C4-2B (cell line): ENCODE results near the gene PPP3CB.

ENCODE experiments used
- ZFX ChIP-seq: fragments of 450-650 bp; IDR thresholded peaks from 2 replicates; pipeline ENCODE4 v1.6.1; 2017
- TF ChIP-seq, protein P1 (sequence below): fragments of 450-650 bp; conservative IDR thresholded peaks from 2 replicates; pipeline ENCODE4 v1.5.1; 2017; ENCODE audit warnings: mild to moderate bottlenecking

DNA sequence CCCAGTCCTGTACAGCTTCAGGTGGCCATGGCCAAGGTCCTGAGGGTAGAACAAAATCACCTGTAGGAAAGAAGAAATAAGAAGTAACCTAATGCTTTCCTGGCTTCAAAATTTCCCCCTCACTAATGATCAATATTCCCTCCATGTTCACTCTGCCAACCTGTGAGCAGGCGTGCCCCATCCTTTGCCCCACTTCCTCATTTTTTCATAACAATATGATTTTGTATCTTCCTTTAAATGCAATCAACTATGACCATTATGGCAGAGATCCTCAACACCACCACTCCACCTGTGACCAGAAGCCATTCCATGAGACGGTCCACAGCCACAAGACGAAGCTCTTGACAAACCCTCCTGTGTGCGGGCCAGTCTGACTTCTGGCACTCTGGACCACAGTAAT is 69.5 kb downstream of the PPP3CB start:
- TF ChIP-seq, protein P1, sequence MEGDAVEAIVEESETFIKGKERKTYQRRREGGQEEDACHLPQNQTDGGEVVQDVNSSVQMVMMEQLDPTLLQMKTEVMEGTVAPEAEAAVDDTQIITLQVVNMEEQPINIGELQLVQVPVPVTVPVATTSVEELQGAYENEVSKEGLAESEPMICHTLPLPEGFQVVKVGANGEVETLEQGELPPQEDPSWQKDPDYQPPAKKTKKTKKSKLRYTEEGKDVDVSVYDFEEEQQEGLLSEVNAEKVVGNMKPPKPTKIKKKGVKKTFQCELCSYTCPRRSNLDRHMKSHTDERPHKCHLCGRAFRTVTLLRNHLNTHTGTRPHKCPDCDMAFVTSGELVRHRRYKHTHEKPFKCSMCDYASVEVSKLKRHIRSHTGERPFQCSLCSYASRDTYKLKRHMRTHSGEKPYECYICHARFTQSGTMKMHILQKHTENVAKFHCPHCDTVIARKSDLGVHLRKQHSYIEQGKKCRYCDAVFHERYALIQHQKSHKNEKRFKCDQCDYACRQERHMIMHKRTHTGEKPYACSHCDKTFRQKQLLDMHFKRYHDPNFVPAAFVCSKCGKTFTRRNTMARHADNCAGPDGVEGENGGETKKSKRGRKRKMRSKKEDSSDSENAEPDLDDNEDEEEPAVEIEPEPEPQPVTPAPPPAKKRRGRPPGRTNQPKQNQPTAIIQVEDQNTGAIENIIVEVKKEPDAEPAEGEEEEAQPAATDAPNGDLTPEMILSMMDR: no peak
- TF ChIP-seq ZFX: no peak
